HG02973 (cell line): ENCODE results near the gene MAN1A1.

Source experiments
- ATAC-seq: cut with Tn5 transposase; IDR thresholded peaks from one replicate; pipeline ENCODE4 v1.9.1; 2021; ENCODE audit warnings: moderate library complexity; ENCODE audit not compliant: unreplicated experiment

Gene MAN1A1

DNA sequence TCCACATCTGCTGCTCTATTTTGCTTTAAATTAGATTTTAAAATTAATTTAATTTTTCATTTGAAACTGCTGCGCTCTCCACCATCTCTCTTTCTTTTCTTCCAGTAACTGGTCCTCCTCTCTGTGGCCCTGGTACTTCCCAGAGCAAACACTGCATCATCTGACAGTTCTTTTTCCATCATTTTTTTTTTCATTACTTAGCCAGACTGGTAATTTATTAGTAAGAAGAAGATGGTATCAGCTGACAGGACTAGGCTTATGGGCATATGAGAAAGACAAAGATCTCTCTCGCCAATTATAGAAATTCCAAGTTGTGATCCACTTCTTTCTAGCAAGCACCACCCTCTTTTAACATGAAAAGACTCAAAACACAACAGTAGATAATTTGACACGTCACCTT, 197.4 kb downstream of the MAN1A1 start:
- no peak for ATAC-seq

GRCh38 chr6:119148825-119149525, 200.6 kb downstream of the MAN1A1 start:
- no peak for ATAC-seq

- no peak for ATAC-seq
Measured at GRCh38 chr6:119148098-119148824, 201.3 kb downstream of the MAN1A1 start.

DNA sequence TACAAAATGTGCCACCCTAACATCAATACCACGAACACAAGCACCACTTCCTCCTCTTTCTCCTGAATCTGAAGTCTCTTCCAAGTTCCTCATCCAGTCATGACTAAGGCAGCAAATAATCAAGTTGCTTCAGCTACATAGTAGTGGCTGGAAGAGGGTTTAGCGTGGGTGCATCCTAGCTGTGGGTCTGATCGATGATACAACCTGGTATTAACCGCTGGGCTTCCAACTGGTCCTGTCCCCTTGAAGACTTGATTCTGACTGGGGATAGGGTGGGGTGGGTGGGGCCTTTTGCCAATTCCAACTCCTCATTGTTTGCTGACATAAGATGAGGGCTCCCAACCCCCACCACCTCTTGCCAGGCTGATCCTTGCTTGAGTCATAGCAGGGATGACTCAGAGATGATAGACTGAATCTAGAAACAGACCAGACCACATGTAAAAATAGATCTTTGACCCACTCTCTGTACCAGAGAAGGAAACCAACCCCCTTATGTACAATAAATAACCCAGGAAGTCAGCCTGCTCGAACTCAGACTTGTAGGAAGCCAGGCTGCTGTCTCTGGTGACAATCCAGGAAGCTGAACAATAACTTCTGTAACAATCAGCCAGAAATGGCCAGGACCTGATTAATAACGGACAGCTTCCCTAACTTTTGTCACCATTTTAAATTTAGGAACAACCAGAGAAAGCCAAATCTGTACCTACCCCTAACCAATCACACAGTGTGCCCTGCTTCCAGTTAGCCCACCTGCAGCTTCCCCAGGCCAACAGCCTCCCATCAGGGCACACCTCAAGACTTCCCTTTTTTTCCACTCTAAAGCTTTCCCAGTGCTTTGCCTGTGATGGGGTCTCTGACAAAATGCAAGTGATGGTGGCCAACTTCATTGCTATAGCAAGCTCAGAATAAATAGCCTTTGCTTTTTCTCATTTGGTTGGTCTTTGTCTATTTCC, 202.2 kb downstream of the MAN1A1 start:
- peak; percentile 100 for ATAC-seq

DNA sequence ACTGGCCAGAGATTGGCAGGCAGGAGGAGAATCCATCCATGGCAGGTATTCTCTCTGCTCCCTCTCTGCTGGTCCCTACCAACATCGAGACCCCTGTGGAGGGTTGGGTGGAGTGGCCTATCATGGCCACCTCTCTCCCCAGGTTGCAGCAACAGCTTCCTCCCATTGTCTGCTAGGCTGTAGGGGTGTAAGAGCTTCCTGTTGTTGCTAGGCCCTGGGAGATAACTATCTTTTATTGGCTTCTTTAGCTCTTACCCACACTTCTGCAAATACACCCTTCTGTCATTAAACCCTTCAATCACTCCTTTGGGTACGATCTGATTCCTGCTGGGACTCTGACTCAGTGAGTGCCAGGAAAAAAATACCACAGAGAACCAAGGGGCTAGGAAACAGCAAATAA, 204.4 kb downstream of the MAN1A1 start:
- ATAC-seq = no peak

- no peak for ATAC-seq
Measured at GRCh38 chr6:119142637-119143036, 206.9 kb downstream of the MAN1A1 start.

GRCh38 chr6:119142041-119142440, 207.5 kb downstream of the MAN1A1 start:
- ATAC-seq = no peak

- no peak for ATAC-seq
Measured at GRCh38 chr6:119140196-119141140, 209.1 kb downstream of the MAN1A1 start.

DNA sequence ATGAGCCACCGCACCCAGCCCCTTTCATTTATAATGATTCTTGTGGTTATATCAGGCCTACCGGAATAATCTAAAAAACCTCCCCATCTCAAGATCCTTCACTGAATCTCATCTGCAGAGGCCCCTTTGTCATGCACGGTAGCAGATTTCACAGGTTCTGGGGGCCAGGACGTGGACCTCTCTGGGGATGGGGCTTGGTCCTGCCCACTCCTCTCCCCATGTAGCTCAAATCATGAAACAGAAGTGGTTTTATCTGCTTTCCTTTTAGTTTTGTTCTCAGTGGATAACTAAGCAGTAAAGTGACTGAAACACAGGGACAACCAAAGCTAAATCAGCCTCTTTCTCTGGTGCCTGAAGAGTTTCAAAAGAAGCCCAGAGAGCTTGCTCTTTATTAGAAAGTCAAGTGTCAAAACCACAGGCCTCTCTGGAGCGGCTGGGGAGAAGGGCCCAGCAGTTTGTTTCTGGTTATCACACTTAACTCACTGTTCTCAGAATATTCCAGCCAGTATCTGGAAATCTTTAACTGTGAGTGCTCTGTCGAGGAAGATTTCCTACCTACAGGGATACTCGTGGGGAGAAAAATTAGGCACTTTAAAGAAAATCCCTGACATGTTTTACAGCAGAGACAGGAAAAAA, 210.5 kb downstream of the MAN1A1 start:
- ATAC-seq = peak; percentile 64

DNA sequence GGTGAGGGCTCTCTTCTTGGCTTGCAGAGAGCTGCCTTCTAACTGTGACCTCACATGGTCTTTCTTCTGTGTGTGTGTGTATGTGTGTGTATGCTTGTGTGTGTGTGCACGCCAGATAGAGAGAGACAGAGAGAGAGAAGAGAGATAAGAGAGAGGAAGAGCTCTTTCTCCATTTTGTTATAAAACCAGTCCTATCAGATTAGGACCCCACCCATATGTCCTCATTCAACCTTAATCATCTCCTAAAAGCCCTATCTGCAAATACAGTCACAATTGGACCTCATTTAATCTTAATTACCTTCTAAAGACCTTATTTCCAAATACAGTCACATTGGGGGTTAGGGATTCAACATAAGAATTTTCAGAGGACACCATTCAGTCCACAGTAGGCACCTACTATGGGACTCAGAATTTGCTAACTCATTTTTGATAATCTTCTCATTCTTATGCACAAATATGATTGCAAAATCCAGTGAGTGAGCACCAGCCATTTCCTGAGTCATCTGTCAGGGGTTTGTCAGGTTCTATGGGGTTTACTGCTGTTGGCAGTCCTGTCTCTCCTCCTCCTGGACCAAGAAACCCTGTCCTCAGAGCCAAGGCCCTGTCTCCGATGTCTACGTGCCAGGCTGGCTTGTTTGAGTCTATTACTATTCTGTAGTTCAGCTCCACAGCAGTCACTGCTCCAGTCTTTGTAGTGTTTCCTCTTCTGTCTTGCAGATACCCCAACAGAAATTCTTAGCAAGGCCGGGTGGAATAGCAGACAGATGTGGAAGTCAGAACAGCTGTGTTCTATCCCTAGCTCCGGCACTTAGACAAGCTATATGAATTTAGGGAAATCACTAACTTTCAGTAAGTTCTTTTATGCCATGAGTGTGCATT, 212.1 kb downstream of the MAN1A1 start:
- ATAC-seq = no peak

GRCh38 chr6:119134752-119135151, 214.8 kb downstream of the MAN1A1 start:
- ATAC-seq = no peak

DNA sequence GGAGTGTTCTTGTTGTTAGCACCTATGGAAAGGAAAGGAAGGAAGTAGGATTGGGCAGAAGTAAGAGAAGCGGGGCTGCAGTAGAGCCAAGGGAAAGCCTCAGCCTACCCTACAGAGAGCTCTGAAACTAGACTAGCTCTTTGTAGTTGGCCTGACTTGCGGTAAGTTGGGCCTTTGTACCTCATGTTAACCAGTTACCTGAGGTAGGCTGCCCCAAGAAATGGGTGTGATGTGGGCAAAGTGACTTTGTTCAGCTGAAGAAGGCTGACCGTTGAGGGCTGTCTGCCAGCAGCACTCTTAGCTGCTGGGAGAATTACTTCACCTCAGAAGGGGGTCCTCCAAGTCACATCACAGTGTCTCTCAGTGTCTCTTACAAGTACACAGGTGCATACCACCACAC, 216.2 kb downstream of the MAN1A1 start:
- no peak for ATAC-seq

GRCh38 chr6:119132261-119132981, 217.1 kb downstream of the MAN1A1 start:
- ATAC-seq = no peak

DNA sequence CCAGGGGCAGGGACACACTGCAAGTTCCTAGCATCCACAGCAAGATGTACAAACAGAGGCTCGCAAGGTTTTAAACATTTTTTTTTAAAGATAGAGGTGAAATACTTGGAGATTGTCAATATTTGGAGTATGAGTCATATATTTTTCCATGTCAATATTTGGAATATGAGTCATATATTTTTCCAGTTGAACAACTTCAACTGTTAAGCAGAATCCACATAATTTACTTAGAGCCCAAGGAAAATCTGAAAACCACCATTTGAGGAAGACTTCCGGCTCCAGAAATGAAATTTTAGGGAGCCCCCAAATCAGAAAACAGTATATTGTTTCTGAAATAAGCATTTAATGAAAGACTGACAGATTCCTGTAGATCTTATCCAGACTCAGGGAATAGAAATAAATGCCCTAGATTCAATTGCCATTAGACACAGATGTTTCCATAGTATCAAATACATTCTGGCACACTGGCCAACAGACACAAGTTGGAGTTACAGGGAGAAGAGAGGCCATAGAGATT, 219.5 kb downstream of the MAN1A1 start:
- ATAC-seq = no peak

GRCh38 chr6:119129148-119129967, 220.2 kb downstream of the MAN1A1 start:
- peak; percentile 88 for ATAC-seq

DNA sequence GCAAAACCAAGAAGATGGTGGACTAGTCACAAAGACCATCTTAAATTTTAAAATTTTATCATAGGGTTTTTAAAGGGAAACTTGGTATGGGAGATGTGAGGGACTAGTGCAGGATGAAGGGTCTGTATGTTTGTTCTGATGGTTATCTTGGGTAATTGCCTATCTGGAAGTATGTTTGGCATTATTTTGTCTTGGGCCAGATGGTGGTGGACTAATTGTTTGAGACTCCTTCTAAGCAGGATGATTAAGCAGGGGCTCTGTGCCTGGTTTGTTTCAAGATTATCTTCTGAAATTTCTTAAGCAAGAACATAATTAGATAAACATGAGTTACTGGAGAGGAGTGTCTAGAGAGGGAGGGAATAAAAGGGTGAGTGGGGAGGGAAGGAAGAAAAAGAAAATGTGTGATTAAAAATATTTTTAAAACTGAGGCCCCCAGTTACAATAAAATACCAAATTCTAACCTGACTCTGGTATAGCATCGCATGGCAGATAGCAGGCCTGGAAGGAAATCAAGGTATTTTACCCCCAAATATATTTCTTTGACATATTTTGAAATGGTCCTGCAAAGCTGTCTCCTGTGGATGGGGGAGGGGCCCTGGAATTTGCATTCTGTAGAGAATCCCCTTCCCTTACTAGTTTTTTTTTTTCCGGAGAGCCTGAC, 221.2 kb downstream of the MAN1A1 start:
- no peak for ATAC-seq

DNA sequence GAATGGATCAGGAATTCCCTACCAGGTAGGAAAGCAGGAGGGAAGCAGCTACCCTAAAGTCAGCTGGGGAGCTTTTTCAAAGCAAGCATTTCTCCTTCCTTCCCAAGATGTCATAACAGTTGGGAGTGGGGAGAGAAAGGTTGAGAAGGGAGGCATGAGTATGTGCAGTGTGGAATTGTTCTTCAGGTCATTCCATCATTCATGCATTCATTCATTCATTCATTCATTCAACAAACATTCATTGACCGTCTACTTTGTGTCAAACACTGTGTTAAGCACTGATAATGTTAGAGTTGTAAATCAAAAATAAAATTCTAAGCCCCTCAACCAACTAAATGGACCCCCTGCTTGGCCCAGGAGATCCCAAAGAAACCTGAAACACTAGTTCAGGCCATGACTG, 221.9 kb downstream of the MAN1A1 start:
- no peak for ATAC-seq
